ENCODE results near the gene PWWP2B.
"Not testable (repeated sequence)": the region's sequence is repeated elsewhere in the genome, so short reads cannot be mapped to it uniquely, and the experiment has no call there.

The PWWP2B gene

DNA sequence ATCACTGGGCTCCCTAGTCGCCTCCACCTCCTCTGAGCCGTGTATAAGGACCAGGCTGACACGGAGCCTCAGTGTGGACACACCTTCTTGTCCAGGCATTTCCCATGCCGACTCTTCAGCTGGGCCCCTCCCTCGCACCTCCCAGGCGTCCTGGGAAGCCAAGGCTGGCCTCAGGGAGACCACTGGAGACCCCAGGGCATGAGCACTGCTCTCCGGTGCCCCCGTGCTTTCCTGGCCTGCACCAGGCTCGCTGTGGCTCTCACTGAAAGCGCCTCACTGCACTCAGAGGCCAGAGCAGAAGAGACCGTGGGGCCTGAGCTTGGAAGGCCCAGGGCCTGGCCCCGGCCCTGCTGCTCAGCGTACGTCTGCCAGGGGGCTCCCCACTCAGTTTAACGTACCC lies 33.6 kb upstream of the PWWP2B start:
- no peak for DNase-seq (ENCODE audit: low read depth, low spot score)

DNA sequence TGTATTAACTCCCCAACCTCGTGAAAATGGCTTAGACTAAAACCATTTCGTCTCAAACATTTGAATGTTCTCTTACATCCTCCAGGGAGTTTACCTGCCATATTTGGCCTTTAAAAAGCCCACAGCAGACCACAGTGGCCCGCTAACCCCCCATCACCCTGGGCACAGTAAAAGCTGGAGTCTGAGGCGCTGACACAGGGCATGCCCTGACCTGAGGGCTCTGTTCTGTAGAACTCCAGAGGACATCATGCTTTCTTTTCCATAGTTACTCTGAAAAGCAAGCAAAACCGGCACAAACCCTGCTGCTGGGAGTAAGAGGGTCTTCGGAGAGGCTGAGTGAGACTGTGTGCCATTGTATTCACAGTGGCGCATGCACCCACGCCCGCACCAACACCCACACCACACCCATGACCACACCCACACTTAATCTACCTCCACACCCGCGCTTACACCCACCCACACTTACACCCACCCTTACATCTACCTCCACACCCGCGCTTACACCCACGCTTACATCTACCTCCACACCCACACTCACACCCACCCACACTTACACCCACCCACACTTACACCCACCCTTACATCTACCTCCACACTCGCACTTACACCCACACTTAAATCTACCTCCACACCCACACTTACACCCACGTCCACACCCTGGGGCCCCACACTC lies 32.9 kb upstream of the PWWP2B start:
- DNase-seq (ENCODE audit: low read depth, low spot score) = no peak

DNA sequence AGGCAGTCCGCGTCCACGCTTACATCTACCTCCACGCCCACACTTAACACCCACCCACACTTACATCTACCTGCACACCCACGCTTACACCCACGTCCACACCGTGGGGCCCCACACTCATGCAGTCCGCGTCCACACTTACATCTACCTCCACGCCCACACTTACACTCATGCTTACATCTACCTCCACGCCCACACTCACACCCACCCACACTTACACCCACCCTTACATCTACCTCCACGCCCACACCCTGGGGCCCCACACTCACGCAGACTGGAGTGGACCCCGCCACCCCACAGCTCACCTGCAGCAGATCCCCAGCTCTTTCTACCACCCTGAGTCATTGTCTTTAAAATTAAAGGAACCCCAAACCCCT lies 32.4 kb upstream of the PWWP2B start:
- no peak for DNase-seq (ENCODE audit: low read depth, low spot score)

DNA sequence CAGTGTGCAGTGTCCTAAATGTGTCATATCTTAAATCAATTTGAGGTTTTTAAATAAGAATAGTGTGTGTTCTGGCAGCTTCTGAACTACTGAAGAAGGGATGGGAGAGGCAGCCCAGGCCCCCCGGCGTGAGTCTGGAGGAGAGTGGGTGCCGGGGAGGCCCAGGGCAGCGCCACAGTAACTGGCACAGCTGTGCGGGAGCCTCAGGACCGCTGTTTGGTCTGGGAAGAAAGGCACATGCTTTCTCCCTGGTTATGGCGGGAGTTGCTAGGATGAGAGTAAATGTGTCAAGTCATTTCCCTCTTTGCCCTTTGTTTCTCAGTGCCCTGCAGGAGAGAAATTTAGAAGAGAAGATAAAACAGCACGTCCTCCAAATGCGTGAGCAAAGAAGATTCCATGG lies 31.9 kb upstream of the PWWP2B start:
- DNase-seq (ENCODE audit: low read depth, low spot score) = no peak

DNA sequence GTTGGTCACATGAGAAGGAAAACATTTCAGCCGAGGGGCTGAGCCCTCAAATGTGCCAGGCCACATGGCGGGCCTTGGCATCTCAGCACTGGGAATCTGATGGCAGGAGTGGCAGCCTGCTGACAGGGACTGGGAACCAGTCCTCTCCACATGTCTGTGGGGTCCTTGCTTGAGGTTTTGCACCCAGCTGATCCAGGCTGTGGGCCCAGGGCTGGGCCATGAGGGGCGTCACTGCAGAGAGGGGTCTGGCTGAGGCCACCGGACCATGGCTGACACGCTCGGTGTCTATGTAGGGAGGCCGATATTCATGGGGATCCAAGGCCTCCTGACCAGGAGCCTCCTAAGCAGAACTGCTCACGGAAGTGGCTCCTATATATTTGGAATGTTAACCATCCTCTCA lies 31.0 kb upstream of the PWWP2B start:
- DNase-seq (ENCODE audit: low read depth, low spot score) = no peak

DNA sequence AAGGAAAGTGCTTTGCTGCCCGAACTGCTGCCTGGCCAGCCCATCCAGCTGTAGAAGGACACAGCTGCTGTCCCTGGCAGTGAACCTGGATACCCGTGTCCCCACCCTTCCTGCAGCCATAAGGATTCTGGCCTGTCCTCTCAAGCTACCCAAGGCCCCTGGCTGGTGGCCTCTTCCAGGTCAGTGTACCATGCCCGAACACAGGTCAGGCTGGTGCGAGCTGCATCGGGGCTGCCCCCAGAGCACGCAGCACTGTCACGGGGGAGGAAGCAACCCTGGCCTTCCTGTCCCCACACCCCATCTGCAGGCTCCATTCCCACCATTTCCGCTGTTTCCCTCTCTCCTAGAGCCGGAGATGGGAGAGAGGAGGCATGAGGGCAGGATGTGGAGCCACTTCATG lies 30.5 kb upstream of the PWWP2B start:
- DNase-seq (ENCODE audit: low read depth, low spot score) = no peak

DNA sequence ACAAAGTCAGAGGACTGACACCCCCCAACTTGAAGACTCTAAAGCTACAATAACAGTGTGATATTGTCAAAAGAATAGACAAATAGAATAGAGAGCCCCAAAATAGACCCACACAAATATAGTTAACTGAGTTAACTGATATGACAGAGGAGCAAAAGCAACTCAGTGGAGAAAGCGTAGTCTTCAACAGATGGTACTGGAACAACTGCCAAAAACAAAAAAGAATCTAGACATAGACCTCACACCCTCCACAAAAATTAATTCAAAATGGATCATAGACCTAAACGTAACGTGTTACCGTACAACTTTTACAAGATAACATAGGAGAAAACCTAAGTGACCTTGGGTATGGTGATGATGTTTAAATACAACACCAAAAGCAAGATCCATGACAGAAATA lies 28.6 kb upstream of the PWWP2B start:
- no peak for DNase-seq (ENCODE audit: low read depth, low spot score)

DNA sequence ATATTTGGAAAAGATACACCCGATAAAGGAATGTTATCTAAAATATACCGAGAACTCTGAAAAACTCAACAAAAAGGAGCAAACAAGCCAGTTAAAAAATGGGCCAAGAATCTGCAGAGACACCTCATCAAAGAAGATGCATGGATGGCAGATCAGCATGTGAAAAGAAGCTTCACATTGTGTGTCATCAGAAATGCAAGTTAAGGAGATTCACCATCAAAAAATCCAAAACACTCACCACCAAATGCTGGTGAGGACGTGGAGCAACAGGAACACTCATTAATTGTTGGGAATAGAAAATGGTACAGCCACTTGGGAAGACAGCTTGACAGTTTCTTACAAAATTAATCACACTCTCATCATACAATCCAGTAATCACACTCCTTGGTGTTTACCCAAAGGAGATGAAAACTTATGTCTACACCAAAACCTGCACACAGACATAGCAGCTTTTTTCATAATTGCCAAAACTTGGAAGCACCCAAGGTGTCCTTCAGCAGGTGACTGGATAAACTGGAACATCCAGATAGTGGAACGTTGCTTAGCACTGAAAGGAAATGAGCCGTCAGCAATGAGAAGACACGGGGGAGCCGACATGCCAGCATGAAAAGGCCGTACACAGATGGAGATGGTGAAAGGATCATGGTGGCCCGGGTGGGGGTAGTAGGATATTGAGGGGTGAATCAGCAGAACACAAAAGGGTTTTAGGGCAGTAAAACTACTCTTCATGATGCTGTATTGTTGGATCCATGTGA lies 27.9 kb upstream of the PWWP2B start:
- no peak for DNase-seq (ENCODE audit: low read depth, low spot score)

DNA sequence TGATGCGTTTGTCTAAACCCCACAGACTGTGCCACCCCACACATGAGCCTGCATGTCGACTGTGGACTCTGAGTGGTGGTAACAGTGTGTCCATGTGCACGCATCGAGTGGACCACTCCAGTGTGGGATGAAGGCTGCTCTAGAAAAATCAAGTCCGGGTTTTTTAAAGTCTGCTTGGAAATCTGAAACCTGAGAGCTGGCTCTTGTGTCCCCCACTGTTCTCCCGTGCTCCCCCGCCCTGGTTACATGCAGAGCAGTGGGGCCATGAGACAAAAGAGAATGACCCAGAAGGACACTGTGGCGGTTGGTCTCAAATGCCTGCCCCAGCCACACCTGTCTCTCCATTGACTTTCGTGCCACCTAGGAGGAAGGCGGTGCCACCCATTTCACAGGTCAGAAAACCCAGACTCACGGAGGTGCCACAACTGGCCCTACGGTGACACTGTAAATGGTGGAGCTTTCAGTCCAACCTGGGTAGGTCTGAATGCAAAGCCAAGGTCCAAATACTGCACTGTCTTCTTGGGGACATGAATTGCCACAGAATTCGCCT lies 27.3 kb upstream of the PWWP2B start:
- DNase-seq (ENCODE audit: low read depth, low spot score) = no peak

DNA sequence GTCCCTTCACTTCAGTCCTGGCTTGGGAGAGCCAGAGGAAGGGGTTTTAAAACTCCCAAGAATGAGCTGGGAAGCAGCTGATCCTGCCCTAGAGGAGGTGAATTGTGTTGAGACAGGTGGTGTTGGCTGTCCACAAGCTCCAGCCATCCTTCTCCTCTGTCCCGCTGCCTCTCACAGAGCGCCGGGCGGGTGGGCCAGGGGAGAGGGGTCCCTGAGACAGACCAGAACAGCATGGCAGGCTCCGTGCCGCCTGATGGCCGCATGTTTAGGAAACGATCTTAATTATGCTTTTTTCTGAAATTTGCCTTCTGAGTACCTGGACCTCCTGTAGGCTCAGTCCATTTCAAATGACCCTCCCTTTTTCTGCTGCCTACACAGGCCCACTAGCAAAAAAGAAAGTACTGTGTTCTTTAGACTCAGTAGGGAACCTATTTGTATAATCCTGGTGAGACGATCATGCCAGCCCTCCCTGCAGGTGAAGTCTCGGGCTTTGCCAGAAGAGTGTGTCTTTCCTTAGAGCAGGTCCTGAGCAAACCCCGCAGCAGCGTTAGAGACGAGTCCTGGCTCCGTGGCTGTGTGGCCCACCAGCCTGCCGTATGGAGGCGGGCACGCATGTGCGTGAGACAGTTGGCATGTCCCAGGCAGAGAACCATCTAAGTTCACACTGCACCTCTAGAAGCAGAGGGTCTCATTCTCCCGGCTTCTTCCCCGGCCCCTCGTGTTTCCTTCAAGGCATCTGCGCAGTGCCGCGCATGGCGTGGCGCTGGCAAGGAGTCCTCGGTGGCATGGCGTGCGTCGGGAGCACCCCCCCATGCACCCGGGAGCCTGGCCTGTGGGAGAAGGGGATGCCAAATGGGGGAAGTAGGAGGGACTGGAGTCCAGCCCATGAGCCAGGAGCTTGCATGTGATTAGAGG lies 26.3 kb upstream of the PWWP2B start:
- no peak for DNase-seq (ENCODE audit: low read depth, low spot score)

DNA sequence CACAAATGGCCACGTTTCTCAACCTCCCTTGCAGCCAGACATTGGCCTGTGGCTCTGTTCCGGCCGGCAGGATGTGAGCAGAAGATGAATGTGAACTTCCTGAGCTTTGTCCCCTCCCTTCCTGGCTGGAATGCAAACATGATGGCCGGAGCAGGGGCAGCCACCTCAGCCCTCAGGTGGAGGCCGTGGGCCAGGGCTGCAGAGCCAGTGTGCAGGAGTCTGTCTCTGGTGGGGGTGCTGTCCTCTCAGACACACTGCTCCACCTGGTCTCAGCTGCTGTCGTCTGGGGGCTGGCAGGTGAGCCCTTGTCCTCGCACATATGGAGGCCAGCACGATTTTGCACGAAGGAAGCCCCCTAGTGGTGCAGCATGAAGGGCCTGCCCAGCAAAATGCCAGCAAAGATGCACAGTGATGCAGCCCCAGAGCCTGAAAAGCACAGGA lies 25.3 kb upstream of the PWWP2B start:
- no peak for DNase-seq (ENCODE audit: low read depth, low spot score)

DNA sequence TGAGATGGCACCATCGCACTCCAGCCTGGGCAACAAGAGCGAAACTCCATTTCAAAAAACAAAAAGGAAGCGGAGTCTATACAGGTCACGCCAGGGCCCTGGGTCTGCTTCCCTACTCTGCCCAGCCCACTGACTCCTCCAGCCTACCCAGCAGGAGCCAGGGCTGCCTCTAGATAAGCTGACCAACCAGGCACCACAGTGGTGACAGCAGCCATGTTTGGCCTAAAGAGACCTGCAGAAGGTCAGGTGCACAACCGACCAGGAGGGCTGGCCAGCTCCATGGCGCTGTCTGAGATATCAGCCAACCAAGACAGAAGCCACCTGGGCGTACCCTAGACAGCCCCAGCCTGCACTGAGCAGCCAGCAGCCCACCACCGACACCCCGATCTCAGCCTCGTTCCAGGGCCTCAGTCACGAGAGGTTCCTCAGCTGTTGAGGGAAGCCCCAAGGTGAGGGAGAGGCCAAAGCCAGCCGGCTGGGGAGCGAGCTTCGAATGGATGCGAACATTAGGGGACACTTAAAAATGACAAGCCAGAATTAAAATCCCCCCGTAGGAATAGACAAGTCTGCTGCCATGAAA lies 24.4 kb upstream of the PWWP2B start:
- DNase-seq (ENCODE audit: low read depth, low spot score) = no peak

DNA sequence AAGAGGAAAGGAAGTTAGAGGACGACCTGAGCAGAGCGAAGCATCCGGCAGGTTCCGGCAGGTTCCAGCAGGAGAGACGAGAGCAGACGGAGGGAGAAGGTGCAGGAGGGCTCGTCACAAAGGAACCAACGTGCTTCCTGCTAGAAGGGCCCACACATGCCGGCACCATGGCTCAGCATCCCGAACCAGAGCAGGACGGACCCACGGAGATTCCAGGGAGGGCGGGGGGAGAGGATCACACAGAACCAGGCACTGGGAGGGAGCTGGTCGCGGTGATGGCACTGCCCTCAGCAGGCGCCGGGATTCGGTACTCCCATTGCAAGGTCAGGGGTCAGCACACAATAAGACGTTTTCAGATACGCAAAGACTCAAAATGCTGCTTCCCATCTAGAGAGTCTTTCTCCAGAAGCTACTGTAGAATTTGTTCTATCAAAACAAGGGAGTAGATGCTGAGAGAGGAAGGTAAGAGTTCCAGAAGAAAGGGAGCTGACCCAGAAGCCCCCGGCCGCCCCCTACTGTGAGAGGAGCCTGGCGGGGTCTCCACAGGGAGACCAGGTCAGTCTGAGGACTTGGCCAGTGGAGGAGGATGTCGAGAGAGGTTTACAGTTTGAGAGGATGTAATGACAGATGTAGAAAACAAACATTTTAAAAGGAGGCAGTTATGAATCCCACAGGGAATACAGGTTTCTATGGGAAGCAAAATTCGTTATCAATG lies 23.6 kb upstream of the PWWP2B start:
- no peak for DNase-seq (ENCODE audit: low read depth, low spot score)

DNA sequence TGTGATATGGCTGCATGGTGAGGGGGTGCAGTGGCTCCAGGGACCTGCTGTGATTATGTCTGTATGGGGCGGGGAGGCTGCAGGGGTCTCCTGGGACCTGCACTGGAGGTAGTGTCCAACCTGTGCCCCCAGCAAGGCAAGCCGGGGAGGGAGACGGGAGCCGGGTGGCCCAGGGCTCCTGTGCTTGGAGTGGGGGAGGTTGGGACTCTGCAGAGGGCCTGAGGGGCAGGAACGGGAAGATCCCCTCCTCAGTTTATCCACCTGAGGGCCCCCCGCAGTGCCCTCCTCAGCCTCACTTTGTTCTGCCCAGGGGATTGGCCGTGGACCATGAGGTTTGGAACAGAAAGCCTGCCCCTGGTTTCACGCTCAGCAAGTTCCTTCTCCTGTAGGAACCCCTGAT lies 22.8 kb upstream of the PWWP2B start:
- DNase-seq (ENCODE audit: low read depth, low spot score) = no peak

DNA sequence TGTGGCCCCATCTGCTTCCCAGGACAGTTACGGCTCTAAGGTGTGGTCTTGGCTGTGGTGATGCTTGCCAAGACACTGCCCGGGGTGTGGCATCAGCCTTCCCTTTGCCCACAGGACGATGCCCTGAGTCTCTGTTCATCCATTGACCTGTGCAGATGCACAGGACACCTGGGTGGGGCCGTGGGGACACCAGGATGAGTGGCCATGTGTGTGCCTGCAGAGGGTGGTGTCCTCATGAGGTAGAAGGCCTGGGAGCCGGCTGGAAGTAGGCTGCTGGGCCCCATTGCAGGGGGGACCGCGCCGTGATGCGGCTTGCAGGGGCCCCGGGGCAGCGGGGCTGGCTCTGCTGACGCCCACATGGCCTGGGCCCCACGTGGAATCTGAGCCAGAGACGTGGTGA lies 22.4 kb upstream of the PWWP2B start:
- no peak for DNase-seq (ENCODE audit: low read depth, low spot score)

DNA sequence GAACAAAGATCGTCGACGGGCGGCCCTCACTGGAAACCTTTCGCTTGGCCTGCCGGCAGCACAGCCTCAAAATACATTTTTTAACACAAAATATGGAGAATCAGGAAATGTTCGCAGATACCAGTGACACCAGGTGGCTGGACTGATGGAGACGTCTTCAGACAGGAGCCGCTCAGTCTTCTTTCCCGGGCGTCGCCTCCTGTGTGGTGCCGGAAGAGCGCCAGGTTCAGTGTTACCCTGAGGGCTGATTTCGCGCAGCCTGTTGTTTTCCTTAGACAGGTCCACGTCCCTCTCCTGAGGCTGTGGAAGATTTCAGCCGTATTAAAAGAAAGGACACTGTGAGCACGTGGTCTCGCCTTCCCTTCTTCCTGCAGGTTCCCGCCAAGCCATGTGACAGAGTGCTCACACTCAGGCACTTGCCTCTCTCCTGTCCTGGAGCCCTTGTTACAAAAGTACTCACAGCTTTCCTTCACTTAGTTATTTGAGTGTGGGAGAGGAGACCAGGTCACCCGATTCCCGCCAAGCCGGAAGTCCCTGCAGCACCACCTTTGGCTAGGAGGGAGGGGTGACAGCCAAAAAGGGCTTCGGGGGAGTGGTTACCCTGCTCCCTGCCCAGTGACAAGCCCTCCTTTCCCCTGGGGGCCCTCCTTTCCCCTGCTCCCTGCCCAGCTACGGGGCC lies 21.7 kb upstream of the PWWP2B start:
- DNase-seq (ENCODE audit: low read depth, low spot score) = no peak

DNA sequence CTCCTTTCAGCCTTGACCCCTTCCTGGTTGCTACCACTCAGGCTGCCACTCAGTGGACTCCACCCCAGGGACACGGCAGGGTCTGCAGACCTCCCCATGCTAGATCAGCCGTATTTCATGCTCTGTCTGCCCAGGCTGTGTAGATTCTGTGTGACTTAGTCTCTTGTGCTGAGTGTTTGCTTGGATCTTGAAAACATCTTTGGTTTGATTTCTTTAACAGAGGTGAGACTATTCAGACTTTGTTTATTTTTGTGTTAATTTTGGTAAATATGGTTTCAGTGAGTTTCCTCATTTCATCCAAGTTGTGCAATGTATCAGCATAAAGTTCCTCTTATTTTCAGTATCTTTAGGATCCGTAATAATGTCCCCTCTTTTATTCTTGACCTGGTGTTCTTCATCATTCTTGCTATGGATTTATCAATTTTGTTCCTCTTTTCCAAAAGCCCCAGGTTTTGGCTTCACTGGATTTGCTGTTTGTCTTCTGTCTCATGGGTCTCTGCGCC lies 21.2 kb upstream of the PWWP2B start:
- DNase-seq (ENCODE audit: low read depth, low spot score) = no peak

DNA sequence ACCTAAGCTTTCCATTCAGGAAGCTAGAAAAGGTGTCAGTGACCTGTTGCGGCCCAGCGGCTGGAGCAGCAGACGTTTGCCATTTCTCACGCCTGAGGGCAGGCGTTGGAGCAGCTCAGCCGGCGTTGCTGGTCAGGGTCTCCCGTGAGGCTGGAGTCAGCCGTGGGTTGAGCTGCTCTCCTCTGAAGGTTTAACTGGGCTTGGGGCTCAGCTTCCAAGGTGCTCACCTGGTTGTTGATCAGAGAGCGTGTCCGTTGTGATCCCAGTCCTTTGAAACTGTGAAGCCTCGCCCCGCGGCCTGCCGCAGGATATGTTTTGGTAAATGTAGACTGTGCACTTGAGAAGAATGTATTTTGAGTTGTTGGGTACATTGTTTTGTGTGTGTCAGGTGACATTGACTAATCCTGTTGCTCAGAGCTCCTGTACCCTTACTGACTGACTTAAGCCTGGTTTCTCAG lies 20.6 kb upstream of the PWWP2B start:
- DNase-seq (ENCODE audit: low read depth, low spot score) = no peak

DNA sequence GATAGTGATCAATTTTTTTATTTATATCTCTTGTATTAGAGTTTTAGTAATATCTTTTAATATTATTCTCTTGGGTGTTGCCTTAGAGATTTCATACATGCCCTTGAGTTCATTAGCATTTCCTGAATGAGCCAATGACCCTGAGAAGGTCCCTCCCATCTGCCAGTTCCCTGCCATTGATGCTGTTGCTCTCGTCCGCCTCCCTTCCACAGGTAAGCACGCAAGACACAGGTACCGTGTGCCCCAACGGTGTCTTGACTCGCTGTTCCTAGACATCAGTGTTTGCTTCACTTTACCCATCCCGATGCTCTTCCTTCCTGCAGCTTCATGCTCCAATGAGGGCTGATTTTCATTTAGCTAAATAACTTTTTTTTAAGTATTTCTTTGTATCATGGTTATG lies 19.7 kb upstream of the PWWP2B start:
- no peak for DNase-seq (ENCODE audit: low read depth, low spot score)

DNA sequence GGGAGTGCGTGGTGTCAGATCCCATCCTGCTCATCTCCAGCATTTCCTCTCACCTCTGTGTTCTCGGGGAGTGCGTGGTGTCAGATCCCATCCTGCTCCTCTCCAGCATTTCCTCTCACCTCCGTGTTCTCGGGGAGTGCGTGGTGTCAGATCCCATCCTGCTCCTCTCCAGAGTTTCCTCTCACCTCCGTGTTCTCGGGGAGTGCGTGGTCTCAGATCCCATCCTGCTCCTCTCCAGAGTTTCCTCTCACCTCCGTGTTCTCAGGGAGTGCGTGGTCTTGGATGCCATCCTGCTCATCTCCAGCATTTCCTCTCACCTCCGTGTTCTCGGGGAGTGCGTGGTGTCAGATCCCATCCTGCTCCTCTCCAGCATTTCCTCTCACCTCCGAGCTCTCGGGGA lies 18.0 kb upstream of the PWWP2B start:
- DNase-seq (ENCODE audit: low read depth, low spot score) = not testable (repeated sequence)

Data from iPS DF 19.7 (cell line).